NCI-H748 (cell line): ENCODE results near the gene MED12L.

Experiments used
- DNase-seq: peaks from one replicate; lab custom pipeline; 2025; ENCODE audit not compliant: unreplicated experiment; lab: John Stamatoyannopoulos, UW

The MED12L gene

DNA sequence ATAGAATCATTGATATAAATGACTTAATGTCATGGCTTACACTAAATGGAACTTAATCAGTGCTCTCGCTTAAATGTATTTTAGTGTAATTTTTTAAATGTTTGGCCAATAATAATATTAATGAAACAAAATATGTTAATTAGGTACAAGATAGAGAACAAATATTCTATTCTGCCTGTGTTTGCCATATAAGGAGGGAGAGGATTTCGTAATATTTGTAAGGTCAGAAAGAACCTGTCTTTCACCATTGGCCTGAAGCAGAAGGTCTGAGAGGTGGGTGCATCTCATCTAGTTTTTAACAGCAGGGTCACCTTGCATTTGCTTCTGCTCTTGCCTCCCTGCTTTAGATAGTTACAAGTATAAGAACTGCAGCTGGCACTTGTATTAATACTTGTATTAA is 228.7 kb downstream of the MED12L start:
- DNase-seq: no peak

DNA sequence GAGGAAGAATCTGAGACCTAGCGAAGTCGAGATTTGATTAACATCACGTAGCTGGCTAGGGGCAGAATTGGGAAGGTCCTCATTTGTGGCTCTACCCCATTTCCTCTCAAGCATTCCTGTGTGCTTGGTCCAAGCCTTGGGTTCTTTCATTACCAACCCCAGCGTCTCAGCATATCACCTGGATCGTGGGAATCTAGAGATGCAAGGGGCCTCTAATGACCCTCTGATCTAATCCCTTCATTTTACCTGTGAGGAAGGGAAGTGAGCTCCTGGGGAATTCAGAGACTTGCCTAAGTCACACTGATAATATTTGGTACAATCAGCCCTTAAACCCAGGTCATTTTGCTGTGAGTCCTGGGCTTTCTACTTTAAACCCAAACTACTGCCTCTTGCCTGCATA is 229.1 kb downstream of the MED12L start:
- DNase-seq: no peak

DNA sequence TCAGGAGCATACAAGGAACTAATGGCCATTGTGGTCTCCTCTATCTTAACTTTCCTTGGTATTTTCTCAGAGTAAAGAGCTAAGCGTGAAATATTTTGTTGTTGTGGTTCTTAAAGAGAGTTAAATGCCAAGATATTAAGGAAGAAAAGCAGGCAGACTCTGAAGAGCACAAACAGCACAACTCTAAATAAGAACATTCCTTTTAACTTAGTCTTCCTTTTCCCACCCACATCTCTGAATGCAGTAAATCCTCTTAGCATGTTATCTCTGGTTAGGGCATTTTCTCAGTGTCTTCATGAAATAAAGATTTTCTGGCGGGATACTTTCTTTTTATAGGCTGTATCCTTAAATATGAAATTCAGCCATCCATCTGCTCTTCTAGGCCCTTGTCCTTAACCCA is 229.7 kb downstream of the MED12L start:
- no peak for DNase-seq

DNA sequence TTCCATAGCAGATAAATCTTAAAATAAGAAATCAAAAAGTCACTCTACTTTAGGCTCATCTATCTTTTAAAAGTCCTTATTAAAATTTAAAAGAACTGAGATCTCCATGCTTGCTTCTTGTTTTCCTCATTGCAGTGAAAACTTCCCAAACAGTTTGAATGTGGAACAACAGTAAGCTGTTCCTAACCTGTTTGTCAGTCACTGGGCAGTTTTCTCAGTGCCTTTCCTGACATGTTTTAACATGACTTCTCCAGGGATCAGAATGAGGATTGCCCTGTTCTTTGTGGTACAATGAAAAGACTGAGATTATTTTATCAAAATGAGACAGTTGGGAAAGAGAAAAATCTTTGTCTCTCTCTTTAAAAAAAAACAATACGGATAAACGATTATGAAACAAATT is 230.4 kb downstream of the MED12L start:
- DNase-seq: no peak

DNA sequence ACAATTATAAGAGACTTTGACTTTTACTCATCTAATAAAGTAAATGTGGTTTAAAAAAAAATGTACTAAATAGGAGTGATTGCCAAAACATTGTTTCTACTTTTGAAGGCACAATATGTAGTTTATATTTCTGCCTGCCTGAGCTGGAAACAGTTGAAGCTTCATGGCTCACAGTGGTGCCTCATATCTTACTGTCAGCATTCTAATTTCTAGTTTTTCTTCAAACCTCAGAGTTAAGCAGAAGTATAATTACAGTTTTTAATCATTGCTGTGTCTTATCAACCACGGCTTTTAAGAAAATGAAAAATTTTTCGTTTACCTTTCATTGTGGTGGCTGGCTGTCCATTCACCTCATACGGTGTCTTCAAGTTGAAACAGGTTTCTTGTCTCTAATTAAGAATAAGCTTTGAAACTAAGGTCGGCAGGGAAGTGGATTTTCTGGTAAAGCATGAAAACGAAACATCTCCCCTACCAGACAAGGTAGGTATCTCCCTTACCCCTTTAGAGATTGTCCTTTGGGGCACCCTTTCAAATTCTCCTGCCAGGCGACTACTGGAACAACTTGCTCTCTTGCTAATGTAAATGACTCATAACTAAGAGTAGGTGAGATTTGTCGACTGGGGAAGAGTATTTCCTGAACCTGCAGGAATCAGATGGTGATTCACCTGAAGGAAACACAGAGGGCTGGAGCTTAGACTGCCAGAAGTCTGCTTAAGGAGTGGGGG is 231.0 kb downstream of the MED12L start, which contains the start of gene GPR87:
GPR87 (minus strand) TSS at position 554 of the 725 bp plus-strand sequence. CDS start 16,720 bp downstream, outside the sequence.
- no peak for DNase-seq

DNA sequence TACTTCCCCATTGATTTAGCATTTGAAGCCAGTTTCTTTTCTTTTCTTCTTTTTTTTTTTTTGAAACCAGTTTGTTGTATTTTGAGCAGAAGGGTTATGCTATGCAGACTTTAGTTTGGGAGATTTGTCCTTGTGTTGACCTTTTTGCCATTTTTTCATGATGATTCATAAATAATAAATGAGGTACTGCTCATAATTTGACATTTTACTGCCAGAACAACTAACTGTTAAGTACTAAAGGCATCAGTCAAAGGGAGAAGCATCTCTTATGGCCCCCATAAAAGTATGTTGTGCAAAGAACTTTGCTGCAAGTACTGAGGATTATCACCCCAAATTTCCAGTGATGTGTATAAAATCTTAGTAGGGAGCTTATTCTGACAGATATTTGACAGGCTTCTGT is 232.8 kb downstream of the MED12L start:
- DNase-seq: no peak

DNA sequence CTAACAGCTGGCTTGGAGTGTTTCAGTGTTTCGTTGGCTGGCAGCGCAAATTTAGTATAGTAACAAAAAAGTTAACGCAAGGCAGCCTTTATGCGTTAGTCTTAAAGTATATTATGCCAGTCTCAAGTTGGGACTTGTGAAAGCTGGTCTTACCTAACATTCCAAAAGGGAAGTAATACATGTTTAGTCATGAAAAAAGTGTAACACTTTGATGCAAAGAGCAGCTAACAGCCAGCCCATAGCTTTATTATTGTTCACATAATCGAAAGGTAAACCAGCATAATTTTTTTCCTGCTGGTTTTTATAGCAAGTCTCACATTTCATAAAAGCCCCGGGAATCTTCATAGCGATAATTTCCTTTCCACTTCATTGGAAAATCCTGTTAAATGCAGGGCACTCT is 233.5 kb downstream of the MED12L start:
- no peak for DNase-seq

DNA sequence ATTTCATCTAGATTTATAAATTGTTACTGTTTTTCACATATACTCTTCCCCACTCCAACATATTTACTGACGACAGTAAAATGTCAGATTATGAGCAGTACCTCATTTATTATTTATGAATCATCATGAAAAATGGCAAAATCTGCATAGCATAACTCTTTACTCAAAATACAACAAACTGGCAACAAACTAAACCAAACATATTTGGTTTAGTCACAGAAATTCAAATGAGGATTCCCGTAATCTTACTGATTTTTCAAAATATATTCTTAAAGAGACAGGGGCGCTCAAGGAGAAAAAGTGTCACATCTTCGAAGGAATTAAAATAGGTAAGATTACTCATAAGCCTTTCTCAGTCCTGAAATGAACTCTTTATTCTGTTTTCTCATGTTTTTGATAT is 234.2 kb downstream of the MED12L start:
- no peak for DNase-seq

DNA sequence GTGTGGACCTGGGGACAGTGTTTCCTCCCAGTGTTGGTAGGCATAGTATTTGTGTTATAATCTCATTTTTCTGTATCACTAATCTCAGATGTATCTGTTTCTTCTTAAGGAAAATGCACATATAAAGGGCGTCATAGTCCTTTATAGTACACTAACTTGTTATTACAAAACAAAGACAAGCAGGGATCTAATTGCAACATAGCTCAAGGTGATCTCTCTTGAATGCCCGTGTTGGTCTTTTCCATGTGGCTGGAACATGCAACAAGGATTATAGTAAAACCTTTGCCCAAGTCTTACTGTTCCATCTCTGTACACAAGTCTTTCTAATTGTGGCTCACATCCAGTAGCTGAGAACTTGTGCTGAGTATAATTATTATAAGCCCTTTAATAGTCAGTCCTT is 234.7 kb downstream of the MED12L start:
- DNase-seq: no peak

DNA sequence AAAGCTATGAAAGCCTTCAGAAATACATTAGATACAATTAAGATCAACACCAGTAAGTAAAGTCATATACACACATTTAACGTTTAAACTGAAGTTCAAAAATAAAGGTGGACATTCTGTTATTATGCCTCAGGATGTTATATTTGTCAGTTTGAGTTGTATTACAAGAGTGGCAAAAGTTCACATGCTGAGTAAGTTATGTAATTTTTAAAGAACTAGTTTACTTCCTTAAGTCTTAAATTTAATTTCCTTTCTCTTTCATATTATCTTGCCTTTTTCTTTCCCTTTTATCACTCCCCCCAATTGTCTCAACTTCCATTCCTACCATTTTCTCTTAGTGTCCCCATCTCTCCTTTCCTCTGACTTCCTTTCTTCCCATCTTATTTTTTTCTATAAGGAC is 236.1 kb downstream of the MED12L start:
- no peak for DNase-seq

DNA sequence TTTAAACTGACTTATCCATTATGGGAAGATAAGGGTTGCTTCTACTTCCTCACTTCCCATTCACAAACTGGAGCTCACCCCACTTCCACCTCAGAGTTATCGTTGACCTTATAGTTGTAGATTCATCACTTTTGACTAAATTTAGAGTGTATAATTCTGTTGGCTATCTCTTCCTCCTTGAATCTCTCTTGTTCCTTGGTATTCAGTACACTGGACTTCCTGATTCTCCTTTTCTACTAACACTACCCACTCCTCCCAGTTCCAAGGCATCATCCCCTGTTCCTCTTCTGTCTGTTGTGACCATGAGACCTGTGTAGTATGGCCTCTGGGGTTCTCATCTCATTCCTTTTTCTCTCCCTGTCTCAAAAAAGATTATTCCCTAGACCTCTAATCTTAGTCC is 237.0 kb downstream of the MED12L start:
- DNase-seq: no peak

DNA sequence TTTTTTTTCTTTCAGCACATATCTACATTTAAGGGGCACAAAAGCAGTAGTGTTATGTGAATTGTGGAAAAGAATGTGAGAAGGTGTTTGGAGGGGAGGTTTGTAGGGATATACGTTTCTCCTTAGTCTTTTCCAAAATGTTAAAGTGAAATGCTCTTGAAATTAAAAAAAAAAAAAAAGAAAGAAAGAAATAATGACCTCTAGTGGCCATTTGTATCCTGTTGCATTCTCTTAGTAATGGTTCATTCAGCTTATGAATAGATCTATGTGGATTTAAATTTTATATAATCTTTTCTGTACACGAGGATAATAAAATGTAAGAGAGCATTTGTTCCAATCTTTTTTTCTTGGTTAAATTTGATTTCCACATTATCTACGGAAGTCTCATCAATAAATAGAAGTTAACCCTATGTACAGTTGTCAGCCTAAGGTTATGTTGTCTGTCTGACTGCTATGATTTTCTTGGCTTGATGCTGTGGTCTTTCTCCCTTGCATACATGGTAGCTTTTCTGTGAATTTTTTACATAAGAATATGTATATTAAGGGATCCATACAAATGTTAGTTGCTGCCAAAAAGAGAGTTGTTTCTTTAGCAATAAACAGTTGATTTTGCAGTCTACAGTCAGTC is 242.2 kb downstream of the MED12L start:
- DNase-seq: no peak

DNA sequence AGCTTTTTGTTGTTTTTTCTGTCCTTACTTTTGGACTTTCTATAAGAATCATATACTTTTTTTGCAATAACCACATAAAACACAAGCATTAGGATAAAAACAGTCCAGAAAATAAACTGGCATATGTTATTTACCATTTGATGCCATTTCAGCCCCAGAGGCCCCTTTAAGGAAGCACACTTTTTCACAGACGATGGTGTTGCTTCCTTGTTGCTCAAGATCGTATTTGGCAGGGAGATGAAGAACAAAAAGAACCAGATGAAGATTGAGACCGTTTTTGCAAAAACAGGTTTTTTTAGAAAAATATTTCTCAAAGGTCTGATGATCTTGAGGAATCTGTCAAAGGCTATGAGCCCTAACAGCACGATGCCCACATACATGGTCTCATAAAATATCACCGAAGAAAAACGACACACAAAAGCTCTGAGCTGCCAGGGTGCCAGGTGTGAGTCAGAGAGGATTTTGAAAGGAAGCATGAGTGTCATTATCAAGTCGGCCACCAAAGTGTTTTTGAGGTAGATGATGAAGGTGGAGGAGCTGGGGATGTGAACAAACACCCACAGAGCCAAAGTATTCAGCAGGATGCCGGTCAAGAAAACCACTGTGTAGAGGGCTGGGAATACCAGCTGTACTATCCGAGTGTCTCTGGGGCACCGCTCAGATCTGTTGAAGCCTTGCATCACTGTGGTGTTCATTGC is 243.0 kb downstream of the MED12L start:
- DNase-seq: no peak

DNA sequence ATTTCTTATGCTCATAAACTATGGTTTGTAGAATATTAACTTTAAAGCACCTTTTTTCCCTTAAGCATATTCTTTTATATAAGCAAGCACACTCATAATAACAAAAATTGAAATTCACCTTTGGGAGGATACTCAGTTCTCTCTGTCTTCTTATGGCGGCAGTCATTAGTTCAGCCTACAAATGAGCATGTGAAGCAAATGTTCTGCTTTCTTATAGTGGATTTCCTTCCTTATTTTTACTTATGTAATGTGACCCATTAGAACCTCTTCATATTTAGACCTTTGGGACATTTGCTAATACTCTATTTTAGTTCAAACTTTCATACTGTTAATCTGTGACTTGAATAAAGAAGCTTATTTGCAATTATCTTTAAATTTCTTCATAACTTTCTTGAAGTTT is 243.9 kb downstream of the MED12L start, which contains the start of gene P2RY13:
P2RY13 (minus strand) TSS at position 187 of the 400 bp plus-strand sequence; CDS start at position 166, 21 bp downstream.
- DNase-seq: no peak

DNA sequence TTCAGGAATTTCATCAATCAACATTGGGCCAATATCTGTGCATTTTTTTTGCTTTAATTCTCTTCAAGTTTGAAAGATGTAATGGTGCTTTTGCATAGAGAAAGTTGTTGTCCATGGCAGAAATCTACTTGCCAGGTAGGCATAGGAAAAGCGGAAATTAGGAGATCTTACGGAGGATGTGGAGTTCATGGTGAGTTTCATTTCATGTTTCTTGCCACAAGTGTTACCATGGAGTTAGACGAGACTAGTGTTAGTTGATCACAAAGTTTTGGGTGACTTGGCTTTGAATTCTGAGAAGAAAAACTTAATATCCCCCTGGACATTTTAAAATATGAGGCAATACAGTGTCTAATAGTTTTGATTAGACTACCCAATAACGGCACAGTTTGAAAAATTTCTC is 244.9 kb downstream of the MED12L start:
- DNase-seq: no peak

DNA sequence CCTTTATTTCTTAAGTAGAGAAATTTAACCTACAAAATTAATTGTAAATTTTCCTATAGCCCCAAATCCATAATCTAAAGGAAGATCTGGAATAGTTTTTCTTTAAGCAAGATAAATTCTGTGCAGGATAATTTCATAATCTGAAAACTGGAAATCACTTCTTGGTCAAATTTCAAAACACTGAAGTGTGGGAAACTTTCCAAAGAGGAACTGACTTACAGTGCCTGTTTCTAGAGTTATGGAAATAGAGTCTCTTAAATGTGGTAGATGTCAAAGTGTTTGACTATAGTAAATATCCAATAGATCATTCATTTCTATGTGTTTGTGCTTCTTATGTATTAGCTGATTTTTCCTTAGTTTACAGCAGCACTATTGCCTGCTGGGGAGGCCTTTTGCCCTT is 245.4 kb downstream of the MED12L start:
- DNase-seq: no peak

DNA sequence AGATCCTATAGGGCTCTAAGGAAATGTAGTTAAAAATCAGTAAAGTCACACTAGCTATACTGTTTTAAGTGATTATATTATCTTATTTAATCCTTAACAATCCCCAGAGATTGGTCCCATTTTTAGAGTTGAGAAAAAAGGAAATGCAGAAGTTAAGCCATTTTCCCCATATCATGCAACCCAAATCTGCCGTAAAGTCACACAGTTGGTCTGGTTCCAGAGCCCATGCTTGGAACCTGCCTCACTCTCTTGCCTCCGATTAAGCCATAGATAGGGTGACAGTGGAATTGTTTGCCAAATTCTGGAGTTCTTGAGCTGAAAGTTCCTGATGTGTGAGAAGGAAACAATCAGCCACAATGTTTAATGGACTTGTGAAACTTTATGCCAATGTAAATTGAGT is 246.2 kb downstream of the MED12L start:
- no peak for DNase-seq

DNA sequence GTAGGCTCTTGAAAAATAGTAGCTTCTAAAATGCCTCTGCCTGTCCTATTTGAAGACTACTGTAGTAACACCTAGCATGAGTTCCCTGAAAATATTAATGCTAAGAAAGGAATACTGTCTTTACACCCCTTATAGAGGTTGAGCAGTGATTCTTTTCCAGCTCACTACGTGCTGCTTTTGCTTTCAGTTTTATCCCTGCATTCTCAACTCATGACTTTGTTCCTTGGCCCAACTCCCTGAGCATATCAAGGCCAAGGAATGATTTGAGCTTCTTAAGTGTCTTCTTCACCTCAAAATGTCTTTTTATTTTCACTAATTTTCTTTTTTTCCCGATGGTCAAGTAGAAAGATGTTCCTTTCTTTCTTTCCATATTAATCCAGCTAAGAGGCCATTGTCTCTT is 260.4 kb downstream of the MED12L start:
- no peak for DNase-seq

DNA sequence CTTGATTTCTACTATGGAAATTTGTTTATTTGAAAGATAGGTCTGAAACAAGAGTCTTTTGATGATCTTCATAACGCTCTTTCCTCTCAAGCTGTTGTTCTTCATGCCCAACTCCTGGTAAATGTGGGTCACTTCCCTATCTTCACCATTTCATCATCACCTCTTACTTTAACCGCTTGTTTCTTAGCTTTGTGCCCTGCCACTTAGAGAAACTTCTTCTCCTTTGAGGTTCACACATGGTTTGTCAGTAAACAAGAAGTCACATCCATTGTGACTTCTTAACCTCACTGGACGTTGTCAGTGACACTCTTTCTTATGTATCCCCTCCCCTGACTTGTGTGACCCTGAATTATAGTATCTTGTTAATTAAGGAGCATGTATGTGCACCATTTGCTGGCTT is 260.8 kb downstream of the MED12L start:
- DNase-seq: no peak

DNA sequence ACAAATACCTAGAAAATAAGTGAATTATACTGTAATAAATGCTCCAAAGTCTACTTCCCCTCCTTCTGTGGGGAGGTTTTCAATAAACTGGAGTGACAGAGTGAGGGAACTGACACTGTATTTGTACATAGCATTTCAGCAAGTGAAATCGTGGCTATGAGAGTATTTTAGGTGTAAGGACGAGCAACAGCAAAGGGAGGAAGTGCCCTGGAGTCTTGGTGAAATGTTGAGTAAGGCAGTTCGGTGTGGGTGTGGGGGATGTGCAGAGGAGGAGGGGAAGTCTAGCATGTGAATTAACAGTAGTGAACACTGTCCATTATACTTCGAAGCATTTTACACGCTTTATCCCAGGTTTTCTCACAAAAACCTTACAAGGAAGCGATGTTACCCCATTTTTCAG is 262.0 kb downstream of the MED12L start:
- DNase-seq: no peak

DNA sequence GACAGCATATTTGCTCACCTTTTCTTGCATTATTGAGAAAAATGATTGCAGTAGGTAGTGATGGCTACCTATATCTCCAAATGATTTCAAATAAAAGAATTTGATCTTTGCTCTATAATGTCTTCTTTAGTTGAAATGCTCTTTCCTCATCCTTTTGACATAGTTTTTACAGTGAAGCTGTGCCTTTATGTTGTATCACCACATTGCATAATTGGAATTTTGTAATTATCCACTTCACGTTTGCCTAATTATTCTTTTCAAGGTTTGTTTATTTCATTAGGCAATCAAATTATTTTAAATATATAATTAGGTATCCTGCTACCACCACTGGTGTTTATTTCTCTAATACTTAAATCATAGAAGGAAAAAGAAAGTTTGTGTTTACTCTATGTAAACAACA is 265.2 kb downstream of the MED12L start:
- no peak for DNase-seq

DNA sequence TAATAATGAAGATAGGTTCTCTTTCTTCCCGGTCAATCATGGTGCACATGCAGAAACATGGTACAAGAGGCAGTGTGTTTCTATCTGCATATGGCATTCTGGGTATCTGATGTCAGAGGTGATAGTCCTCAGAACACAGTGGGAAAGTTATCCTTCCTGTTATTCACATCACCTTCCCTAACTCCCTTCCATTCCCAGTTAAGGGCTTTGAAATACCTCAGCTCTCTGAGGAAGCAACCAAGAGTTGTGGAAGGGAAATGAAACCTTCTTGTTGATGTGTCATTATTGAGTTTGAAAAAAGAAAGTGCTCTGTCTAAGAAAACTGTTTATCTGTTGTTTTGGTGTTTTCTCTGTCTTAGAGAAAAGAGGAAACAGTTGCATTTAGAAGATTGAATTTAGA is 265.8 kb downstream of the MED12L start:
- no peak for DNase-seq
